Muscle of back (tissue), 11 donors: ENCODE data around the gene ATP4B. TPM values are rescaled to one million over a fixed set of nuclear protein-coding genes. Genes with fewer than 3 reads are reported as not detected.

Experiments
- DNase-seq, 3 donors: peaks; one replicate each; pipeline versions ENCODE4 v3.0.0 to v3.0.0-alpha.2; 2013
- polyA plus RNA-seq, 10 donors: library from polyadenylated mRNA; unstranded; fragments of 120-200 nt; gene quantifications; one replicate each; pipeline ENCODE4 v1.2.1, GENCODE V29; 2013; ENCODE audit not compliant: insufficient read length in 10 of 10

Gene ATP4B
- polyA plus RNA-seq, 10 donors = 0.08 to 0.14 TPM; not detected in 8

DNA sequence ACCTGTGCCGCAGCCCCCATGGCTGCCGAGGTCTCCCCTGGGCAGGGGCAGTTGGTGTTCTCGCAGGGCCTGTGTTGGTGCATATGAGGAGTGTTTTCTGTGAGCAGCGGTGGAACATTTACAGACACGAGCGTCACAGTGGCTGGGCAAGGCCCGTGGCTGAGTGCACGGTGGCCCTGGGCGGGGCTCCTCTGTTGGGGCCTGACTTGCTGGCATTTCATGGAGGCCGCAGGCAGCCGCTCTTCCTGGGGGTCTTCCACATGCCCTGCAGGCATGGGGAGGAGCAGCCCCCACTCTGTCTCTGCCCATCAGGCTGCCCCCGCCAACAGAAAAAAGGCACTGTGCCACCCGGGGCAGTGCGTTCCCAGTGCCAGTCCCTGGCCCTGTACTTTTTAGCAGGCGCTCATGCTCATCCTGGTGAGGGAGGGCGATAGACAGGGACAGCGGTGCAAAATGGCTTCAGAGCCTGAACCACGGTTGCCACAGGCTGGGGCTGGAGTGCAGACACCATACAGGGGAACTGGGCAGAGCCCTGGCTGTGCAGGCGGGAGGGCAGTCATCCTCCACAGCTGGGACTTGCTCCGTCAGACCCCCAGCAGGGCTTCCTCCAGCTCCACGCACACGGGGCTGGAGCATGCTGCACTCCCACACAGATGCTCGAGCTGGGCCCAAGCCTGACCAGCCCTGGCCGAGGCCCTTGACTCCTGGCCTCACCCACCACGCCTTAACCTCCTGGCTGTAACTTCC, 49.9 kb downstream of the ATP4B start:
- no peak for DNase-seq

DNA sequence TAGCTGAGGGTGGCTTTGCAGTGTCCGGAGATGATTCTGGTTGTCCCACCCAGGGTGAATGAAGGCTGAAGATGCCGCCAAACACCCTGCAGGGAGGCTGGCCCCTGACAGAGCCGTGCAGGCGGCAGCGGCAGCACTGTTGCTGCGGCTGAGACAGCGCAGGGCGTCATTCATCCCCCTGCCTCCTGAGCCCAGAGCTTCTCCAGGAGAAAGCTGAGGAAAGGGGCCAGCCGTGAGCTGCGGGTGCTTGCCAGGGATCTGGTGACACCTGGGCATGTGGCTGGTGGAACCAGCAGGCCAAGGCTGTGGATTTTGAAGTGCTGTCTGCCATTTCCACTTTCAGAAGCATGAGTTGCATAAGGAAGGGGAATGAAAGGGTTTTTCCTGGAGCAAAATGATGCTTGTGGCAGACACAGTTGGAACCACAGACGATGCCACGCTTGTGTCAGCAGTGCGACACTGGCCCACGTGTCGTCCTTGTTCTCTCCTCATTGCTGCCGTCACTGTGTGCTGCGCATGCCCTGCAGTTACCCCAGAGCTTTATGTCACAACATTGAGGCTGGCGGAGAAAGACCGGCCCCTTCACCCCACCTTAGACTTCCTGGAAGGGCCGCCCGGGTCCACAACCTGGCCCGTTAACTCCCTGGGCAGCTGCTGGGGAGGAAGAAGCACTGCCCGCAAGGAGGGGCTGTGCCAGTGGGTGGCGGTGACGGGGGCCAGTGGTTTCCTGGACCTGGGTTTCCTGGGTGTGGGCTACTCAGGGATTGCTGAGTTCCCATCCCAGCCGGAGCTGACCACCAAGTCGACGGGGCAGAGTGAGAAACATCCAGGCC, 50.7 kb downstream of the ATP4B start:
- DNase-seq = no peak

- no peak for DNase-seq
Observed at GRCh38 chr13:113605866-113606438, 52.0 kb downstream of the ATP4B start.

DNA sequence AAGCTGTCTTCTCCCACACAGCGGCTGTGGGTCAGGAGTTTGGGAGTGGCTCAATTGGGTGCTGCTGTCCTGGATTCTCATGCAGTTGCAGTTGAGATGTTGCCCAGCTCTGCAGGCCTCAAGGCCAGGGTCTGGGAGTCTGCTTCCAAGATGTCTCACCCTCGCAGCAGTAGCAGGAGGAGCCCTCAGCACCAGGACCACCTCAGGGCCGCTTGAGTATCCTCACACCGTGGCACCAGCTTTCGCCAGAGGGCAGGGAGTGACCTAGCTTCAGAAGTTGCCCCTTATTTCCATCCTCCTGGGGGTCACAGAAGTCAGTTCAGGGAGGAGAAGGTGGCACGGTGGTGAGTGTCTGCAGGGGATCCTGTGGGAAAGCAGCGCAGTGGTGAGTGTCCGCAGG, 52.5 kb downstream of the ATP4B start:
- no peak for DNase-seq

DNA sequence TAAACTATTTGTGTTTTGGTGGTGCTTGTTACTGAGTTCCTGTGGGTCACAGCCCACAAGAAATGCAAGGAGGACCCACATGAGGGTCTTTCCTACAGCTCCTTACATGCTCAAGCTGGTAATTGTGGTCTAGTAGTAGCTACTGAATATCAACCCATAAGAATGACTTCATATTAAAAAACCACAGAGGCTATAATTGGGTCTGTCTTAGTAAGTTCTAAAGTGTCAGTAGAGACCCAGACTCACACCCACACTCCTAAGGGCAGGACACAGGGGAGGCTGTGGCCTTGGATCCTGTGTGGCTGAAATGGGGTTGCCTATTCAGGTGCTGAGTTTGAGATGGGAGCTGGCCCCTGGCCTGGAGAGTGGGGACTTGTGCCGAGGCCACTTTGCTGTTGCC, 53.8 kb downstream of the ATP4B start:
- no peak for DNase-seq

- DNase-seq = no peak
Observed at GRCh38 chr13:113603116-113603710, 54.8 kb downstream of the ATP4B start.

- no peak for DNase-seq
Observed at GRCh38 chr13:113602291-113602988, 55.6 kb downstream of the ATP4B start.

- DNase-seq = no peak
Observed at GRCh38 chr13:113601166-113602070, 56.6 kb downstream of the ATP4B start.

DNA sequence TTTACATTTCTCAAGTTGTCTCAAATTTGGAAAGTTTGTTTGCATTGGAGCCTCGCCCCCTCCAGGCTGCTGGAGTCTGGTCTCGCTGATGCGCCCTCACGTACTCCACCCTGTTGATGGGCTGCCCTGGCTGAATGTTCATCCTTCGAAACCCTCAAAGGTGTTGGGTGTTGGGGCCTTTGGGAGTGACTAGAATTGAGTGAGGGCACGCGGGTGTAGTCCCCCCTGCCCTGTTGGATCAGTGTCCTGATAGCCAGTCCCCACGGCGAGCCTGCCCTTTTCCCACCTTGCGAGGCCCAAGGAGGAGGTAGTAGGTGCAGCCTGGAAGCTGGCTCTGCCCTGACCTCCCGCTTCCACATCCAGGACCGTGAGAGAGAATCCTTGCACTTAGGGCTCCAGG, 58.6 kb downstream of the ATP4B start:
- DNase-seq = no peak

Other genes with a start within 250 kb of the ATP4B start
- 100 to 1,000 TPM; 124 to 270 (median 245) TPM for gene ADPRHL1, start 204.7 kb downstream of the ATP4B start, polyA plus RNA-seq
- gene DCUN1D2, start 167.5 kb downstream of the ATP4B start, polyA plus RNA-seq = 10 to 100 TPM; 11.4 to 20.5 (median 15.5) TPM
- gene TFDP1, start 73.4 kb downstream of the ATP4B start, polyA plus RNA-seq = 10 to 100 TPM; 48.5 to 79.1 (median 57.8) TPM
- gene GRK1, start 9.0 kb upstream of the ATP4B start, polyA plus RNA-seq = under 1 TPM in 9 of 10 donors, not detected in 1; 0.08 to 0.46 (median 0.25) TPM
- gene TMEM255B, start 101.0 kb upstream of the ATP4B start, polyA plus RNA-seq = 10 to 100 TPM in 1 of 10 donors, 1 to 10 TPM in 9; 4.4 to 10.1 (median 6.1) TPM
- gene GAS6, start 205.9 kb upstream of the ATP4B start, polyA plus RNA-seq = 10 to 100 TPM; 25.0 to 73.1 (median 40.0) TPM